GM18520 (cell line): ENCODE data around the gene FLT1.
A peak's percentile ranks its signal among the peaks of the same experiment; 100 is the strongest.

Experiments
- ATAC-seq: cut with Tn5 transposase; IDR thresholded peaks from one replicate; pipeline ENCODE4 v1.9.1; 2021; ENCODE audit not compliant: unreplicated experiment

The FLT1 gene

GRCh38 chr13:28464861-28465460, 30.0 kb downstream of the FLT1 start:
- ATAC-seq = no peak

- no peak for ATAC-seq
Observed at GRCh38 chr13:28463481-28463880, 31.4 kb downstream of the FLT1 start.

GRCh38 chr13:28459911-28460310, 35.0 kb downstream of the FLT1 start:
- no peak for ATAC-seq

GRCh38 chr13:28458608-28459007, 36.3 kb downstream of the FLT1 start:
- no peak for ATAC-seq

GRCh38 chr13:28458051-28458450, 36.9 kb downstream of the FLT1 start:
- no peak for ATAC-seq

- ATAC-seq = no peak
Observed at GRCh38 chr13:28457521-28457920, 37.4 kb downstream of the FLT1 start.

GRCh38 chr13:28455580-28456194, 39.2 kb downstream of the FLT1 start:
- no peak for ATAC-seq

GRCh38 chr13:28452755-28453154, 42.2 kb downstream of the FLT1 start:
- no peak for ATAC-seq

- ATAC-seq = no peak
Observed at GRCh38 chr13:28451482-28452217, 43.3 kb downstream of the FLT1 start.

- ATAC-seq = peak; percentile 45
Observed at GRCh38 chr13:28449826-28450773, 44.8 kb downstream of the FLT1 start.

- ATAC-seq = no peak
Observed at GRCh38 chr13:28448651-28449358, 46.1 kb downstream of the FLT1 start.

- ATAC-seq = no peak
Observed at GRCh38 chr13:28447989-28448388, 46.9 kb downstream of the FLT1 start.

- ATAC-seq = no peak
Observed at GRCh38 chr13:28447206-28447605, 47.7 kb downstream of the FLT1 start.

- no peak for ATAC-seq
Observed at GRCh38 chr13:28442839-28443238, 52.1 kb downstream of the FLT1 start.

- ATAC-seq = no peak
Observed at GRCh38 chr13:28441529-28441928, 53.4 kb downstream of the FLT1 start.

- no peak for ATAC-seq
Observed at GRCh38 chr13:28440774-28441504, 54.0 kb downstream of the FLT1 start.

- no peak for ATAC-seq
Observed at GRCh38 chr13:28438598-28439334, 56.2 kb downstream of the FLT1 start.

GRCh38 chr13:28438067-28438466, 56.9 kb downstream of the FLT1 start:
- no peak for ATAC-seq

GRCh38 chr13:28435917-28436316, 59.0 kb downstream of the FLT1 start:
- ATAC-seq = no peak
